HG03135 (cell line): ENCODE results near the gene SYNDIG1.

ENCODE experiments used
- ATAC-seq: cut with Tn5 transposase; IDR thresholded peaks from one replicate; pipeline ENCODE4 v1.9.1; 2021; ENCODE audit warnings: mild to moderate bottlenecking, moderate library complexity; ENCODE audit not compliant: unreplicated experiment

The SYNDIG1 gene

GRCh38 chr20:24469116-24469893 lies at the start of gene SYNDIG1:
TSS of gene SYNDIG1 (plus strand) at chr20:24469629. CDS start at chr20:24543098, 73,469 bp downstream.
- no peak for ATAC-seq

- ATAC-seq, result no peak
These were observed 49.6 kb upstream of the SYNDIG1 start for GRCh38 chr20:24419786-24420185.

GRCh38 chr20:24420567-24420966 lies 48.9 kb upstream of the SYNDIG1 start:
- ATAC-seq, result no peak

- no peak for ATAC-seq
These were observed 48.4 kb upstream of the SYNDIG1 start for GRCh38 chr20:24421071-24421470.

- no peak for ATAC-seq
These were observed 47.2 kb upstream of the SYNDIG1 start for GRCh38 chr20:24422091-24422760.

GRCh38 chr20:24423390-24424313 lies 45.8 kb upstream of the SYNDIG1 start:
- no peak for ATAC-seq

GRCh38 chr20:24425523-24426135 lies 43.8 kb upstream of the SYNDIG1 start:
- ATAC-seq, result no peak

- ATAC-seq, result no peak
These were observed 38.0 kb upstream of the SYNDIG1 start for GRCh38 chr20:24431279-24432045.

- no peak for ATAC-seq
These were observed 37.4 kb upstream of the SYNDIG1 start for GRCh38 chr20:24432046-24432442.

GRCh38 chr20:24436160-24436559 lies 33.3 kb upstream of the SYNDIG1 start:
- ATAC-seq, result no peak

- no peak for ATAC-seq
These were observed 32.0 kb upstream of the SYNDIG1 start for GRCh38 chr20:24437196-24438082.

- ATAC-seq, result no peak
These were observed 31.1 kb upstream of the SYNDIG1 start for GRCh38 chr20:24438331-24438730.

- ATAC-seq, result no peak
These were observed 29.6 kb upstream of the SYNDIG1 start for GRCh38 chr20:24439737-24440387.

GRCh38 chr20:24441661-24442060 lies 27.8 kb upstream of the SYNDIG1 start:
- ATAC-seq, result no peak

GRCh38 chr20:24442909-24443308 lies 26.5 kb upstream of the SYNDIG1 start:
- no peak for ATAC-seq

GRCh38 chr20:24443436-24443835 lies 26.0 kb upstream of the SYNDIG1 start:
- no peak for ATAC-seq

GRCh38 chr20:24444526-24445190 lies 24.8 kb upstream of the SYNDIG1 start:
- no peak for ATAC-seq

- no peak for ATAC-seq
These were observed 23.8 kb upstream of the SYNDIG1 start for GRCh38 chr20:24445510-24446170.
